ENCODE measurements around the gene PLEKHM3.

DNA sequence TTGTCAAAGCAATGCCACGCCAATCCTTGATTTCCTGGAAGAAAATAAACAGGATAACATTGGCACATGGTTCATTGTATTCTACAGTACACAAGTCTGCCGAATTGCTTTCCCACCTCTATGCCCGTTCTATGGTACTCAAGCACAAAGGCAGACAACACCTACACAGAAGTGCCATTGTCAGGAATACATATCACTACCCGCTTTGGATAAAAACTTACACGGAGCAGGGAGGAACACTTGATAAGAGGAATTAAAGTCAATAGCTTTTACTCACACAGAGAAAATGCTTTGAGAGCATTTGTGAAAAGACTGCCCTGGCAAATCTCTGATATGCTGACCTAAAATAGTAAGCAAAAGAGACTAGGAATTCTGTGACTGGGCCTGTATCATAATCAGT is 23.4 kb downstream of the PLEKHM3 start:
- no peak for TF ChIP-seq CTCF (optimal IDR thresholded peaks at IDR 0.05 in 1 of 3, IDR thresholded peaks at IDR 0.05 in 1 of 3, conservative IDR thresholded peaks at IDR 0.05 in 1 of 3; ENCODE audit: extremely low read depth in 1 of 3, insufficient read depth in 2 of 3, low read length in 3 of 3)
- no peak for TF ChIP-seq EZH2 (IDR thresholded peaks at IDR 0.05; ENCODE audit: low read length)

Data from keratinocyte (primary cell).